GM12873 (cell line): ENCODE data around the gene BSN.

ENCODE experiments used
- CTCF ChIP-seq: IDR thresholded peaks from 2 replicates; pipeline ENCODE4 v1.5.1; 2012; ENCODE audit warnings: low read depth, mild to moderate bottlenecking, moderate library complexity, low read length, control low read depth; ENCODE audit not compliant: insufficient read depth; ENCODE audit errors: missing control alignments

BSN gene

GRCh38 chr3:49714728-49715550, 160.7 kb downstream of the BSN start:
- TF ChIP-seq CTCF = no peak

GRCh38 chr3:49715611-49716121, 161.4 kb downstream of the BSN start:
- TF ChIP-seq CTCF = no peak

GRCh38 chr3:49716169-49716568, 161.9 kb downstream of the BSN start:
- no peak for TF ChIP-seq CTCF

GRCh38 chr3:49716691-49717210, 162.5 kb downstream of the BSN start:
- TF ChIP-seq CTCF = no peak

GRCh38 chr3:49717211-49717958, 163.1 kb downstream of the BSN start:
- TF ChIP-seq CTCF = no peak

GRCh38 chr3:49717959-49718857, 163.9 kb downstream of the BSN start:
- TF ChIP-seq CTCF = no peak

GRCh38 chr3:49718858-49719213, 164.6 kb downstream of the BSN start:
- TF ChIP-seq CTCF = no peak
